GM21786 (cell line): ENCODE results near the gene NAGLU.
"Not testable (repeated sequence)": the region's sequence is repeated elsewhere in the genome, so short reads cannot be mapped to it uniquely, and the experiment has no call there.

ENCODE experiments used
- ATAC-seq: cut with Tn5 transposase; IDR thresholded peaks from one replicate; pipeline ENCODE4 v1.9.1; 2021; ENCODE audit not compliant: unreplicated experiment

Gene NAGLU

GRCh38 chr17:42543190-42544079 is 7.4 kb downstream of the NAGLU start:
- no peak for ATAC-seq

- ATAC-seq = no peak
These were observed 8.8 kb downstream of the NAGLU start for GRCh38 chr17:42544874-42545283.

- not testable (repeated sequence) for ATAC-seq
These were observed 9.9 kb downstream of the NAGLU start for GRCh38 chr17:42545755-42546505.

- no peak for ATAC-seq
These were observed 11.0 kb downstream of the NAGLU start for GRCh38 chr17:42547001-42547461.

GRCh38 chr17:42547698-42548069 is 11.6 kb downstream of the NAGLU start:
- ATAC-seq = no peak

- ATAC-seq = peak; percentile 60
These were observed 12.2 kb downstream of the NAGLU start for GRCh38 chr17:42548070-42548837.

- no peak for ATAC-seq
These were observed 13.1 kb downstream of the NAGLU start for GRCh38 chr17:42548993-42549755.

GRCh38 chr17:42552736-42553135 is 16.7 kb downstream of the NAGLU start, which contains the start of gene HSD17B1:
Gene HSD17B1, plus strand, starts transcription at chr17:42552923. Its CDS starts 11 bp downstream, at chr17:42552934.
- not testable (repeated sequence) for ATAC-seq

GRCh38 chr17:42553161-42553818 is 17.2 kb downstream of the NAGLU start:
- ATAC-seq = no peak

GRCh38 chr17:42553866-42554249 is 17.8 kb downstream of the NAGLU start:
- no peak for ATAC-seq

GRCh38 chr17:42554250-42555121 is 18.4 kb downstream of the NAGLU start:
- peak; percentile 76 for ATAC-seq

- no peak for ATAC-seq
These were observed 19.1 kb downstream of the NAGLU start for GRCh38 chr17:42555122-42555622.

- ATAC-seq = not testable (repeated sequence)
These were observed 20.0 kb downstream of the NAGLU start for GRCh38 chr17:42555961-42556617.

GRCh38 chr17:42559075-42559474 is 23.0 kb downstream of the NAGLU start:
- ATAC-seq = no peak

GRCh38 chr17:42560246-42560645 is 24.2 kb downstream of the NAGLU start:
- ATAC-seq = no peak

GRCh38 chr17:42561897-42562387 is 25.9 kb downstream of the NAGLU start, which contains the start of gene COASY:
Gene COASY, plus strand, starts transcription at chr17:42562148. Its CDS starts 475 bp downstream, at chr17:42562623.
- peak; percentile 54 for ATAC-seq

GRCh38 chr17:42562388-42563142 is 26.5 kb downstream of the NAGLU start:
- no peak for ATAC-seq
